ENCODE data around the gene PSPN.

DNA sequence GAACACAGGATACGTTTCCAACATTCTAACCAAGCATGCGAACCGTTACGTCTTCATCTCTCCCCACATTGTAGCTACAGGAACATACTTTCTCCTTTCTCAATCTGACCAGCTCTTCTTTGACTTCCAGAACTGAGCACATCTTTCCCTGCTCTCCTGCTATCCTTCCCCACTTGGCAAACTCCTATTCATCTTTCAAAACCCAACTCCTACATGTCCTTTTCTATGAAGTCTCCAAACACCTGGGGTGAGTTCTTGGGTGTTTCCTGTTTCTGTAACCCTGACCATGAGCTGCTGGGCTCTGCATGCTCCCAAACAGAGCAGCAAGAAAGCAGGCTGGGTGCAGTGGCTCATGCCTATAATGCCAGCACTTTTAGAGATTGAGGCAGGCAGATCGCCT is 48.9 kb downstream of the PSPN start:
- TF ChIP-seq MEIS1 (CRISPR knock-in tag; IDR thresholded peaks at IDR 0.05; ENCODE audit: borderline replicate concordance) (no peak), ZNF121 (tag by site-specific recombination; IDR thresholded peaks at IDR 0.05) (no peak), TCF7L2 (IDR thresholded peaks at IDR 0.05; ENCODE audit: borderline replicate concordance, low read depth, low read length) (no peak), ZBTB1 (tag by site-specific recombination; IDR thresholded peaks at IDR 0.05) (no peak), ZNF140 (tag by site-specific recombination; IDR thresholded peaks at IDR 0.05) (no peak), ZNF248 (tag by site-specific recombination; IDR thresholded peaks at IDR 0.05) (no peak), ZNF501 (tag by site-specific recombination; IDR thresholded peaks at IDR 0.05) (no peak), ZNF335 (tag by site-specific recombination; conservative IDR thresholded peaks at IDR 0.05) (no peak), ZNF274 (IDR thresholded peaks at IDR 0.05; ENCODE audit: low read length) (no peak), ZNF274 (tag by site-specific recombination; IDR thresholded peaks at IDR 0.05; ENCODE audit: borderline replicate concordance) (no peak), ZNF175 (tag by site-specific recombination; IDR thresholded peaks at IDR 0.05) (no peak), ZBTB8A (tag by site-specific recombination; IDR thresholded peaks at IDR 0.05) (no peak)
- TF ChIP-seq, protein P1, sequence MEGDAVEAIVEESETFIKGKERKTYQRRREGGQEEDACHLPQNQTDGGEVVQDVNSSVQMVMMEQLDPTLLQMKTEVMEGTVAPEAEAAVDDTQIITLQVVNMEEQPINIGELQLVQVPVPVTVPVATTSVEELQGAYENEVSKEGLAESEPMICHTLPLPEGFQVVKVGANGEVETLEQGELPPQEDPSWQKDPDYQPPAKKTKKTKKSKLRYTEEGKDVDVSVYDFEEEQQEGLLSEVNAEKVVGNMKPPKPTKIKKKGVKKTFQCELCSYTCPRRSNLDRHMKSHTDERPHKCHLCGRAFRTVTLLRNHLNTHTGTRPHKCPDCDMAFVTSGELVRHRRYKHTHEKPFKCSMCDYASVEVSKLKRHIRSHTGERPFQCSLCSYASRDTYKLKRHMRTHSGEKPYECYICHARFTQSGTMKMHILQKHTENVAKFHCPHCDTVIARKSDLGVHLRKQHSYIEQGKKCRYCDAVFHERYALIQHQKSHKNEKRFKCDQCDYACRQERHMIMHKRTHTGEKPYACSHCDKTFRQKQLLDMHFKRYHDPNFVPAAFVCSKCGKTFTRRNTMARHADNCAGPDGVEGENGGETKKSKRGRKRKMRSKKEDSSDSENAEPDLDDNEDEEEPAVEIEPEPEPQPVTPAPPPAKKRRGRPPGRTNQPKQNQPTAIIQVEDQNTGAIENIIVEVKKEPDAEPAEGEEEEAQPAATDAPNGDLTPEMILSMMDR (tag by site-specific recombination; IDR thresholded peaks at IDR 0.05) = no peak
- TF ChIP-seq, protein P2, sequence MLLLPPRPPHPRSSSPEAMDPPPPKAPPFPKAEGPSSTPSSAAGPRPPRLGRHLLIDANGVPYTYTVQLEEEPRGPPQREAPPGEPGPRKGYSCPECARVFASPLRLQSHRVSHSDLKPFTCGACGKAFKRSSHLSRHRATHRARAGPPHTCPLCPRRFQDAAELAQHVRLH (tag by site-specific recombination; IDR thresholded peaks at IDR 0.05) = no peak
- TF ChIP-seq, protein P3, sequence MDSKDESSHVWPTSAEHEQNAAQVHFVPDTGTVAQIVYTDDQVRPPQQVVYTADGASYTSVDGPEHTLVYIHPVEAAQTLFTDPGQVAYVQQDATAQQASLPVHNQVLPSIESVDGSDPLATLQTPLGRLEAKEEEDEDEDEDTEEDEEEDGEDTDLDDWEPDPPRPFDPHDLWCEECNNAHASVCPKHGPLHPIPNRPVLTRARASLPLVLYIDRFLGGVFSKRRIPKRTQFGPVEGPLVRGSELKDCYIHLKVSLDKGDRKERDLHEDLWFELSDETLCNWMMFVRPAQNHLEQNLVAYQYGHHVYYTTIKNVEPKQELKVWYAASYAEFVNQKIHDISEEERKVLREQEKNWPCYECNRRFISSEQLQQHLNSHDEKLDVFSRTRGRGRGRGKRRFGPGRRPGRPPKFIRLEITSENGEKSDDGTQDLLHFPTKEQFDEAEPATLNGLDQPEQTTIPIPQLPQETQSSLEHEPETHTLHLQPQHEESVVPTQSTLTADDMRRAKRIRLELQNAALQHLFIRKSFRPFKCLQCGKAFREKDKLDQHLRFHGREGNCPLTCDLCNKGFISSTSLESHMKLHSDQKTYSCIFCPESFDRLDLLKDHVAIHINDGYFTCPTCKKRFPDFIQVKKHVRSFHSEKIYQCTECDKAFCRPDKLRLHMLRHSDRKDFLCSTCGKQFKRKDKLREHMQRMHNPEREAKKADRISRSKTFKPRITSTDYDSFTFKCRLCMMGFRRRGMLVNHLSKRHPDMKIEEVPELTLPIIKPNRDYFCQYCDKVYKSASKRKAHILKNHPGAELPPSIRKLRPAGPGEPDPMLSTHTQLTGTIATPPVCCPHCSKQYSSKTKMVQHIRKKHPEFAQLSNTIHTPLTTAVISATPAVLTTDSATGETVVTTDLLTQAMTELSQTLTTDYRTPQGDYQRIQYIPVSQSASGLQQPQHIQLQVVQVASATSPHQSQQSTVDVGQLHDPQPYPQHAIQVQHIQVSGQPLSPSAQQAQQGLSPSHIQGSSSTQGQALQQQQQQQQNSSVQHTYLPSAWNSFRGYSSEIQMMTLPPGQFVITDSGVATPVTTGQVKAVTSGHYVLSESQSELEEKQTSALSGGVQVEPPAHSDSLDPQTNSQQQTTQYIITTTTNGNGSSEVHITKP (tag by site-specific recombination; IDR thresholded peaks at IDR 0.05) = no peak

Data from HEK293 (cell line).